ENCODE data around the gene RPS10.

Gene RPS10

DNA sequence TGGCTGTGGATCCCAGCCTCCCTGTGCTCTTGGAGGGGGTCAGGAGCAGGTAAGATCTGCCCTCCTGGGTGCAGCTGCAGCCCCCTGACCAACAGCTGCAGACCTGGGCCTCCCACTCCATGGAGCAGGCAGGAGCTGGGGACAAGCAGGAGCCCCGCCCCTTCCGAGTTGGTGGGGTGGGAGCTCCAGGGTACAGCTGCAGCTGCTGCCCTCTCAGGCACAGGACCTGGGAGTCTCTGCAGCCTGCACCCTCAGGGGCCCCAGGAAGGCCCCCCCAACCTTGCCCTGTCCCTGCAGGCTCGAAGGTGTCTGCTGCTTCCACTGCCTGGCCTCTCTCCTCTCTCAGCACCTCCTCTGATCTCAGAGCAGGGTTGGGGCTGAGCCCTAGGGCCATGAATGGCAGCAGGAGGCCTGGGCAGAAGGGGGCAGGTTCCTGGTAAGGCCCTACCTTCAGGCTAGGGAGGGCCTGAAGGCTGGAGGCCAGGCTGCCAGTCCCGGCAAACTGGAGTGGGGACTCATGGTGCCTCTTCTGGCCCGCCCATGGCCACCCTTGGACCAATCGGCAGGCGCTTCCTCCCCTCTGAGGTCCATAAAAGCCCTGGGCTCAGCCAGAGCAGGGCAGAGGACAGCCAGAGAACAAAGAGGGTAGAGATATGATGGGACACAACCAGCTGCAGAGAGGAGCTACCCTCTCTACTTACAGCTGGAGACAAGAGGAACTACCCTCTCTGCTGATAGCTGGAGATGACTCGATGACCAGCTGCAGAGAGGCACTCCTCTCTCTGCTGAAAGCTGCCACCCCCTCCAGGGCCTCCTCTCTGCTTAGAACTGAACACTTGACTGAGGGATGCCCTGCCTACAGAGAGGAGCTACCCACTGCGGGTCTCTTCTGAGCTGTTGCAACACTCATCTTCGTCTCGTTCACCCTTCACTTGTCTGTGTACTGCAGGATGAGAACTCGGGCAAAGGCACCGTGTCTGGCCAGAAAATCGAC is 32.2 kb upstream of the RPS10 start:
- Histone ChIP-seq H3K36me3 (no peaks in the 10 kb centered on the region), H3K4me1 (ENCODE audit: control insufficient read depth in 1 of 2, insufficient read depth in 1 of 2, low read depth in 1 of 2, low read length in 1 of 2) (no peaks in the 10 kb centered on the region), H3K4me3 (ENCODE audit: low read depth in 1 of 2, low read length in 1 of 2) (no peak overlapping the region), H3K9me3 (no peaks in the 10 kb centered on the region), H3K27ac (no peak overlapping the region), H3K27me3 (peaks cover 12% of the 10 kb centered on the region)
- TF ChIP-seq CTCF (IDR thresholded peaks at IDR 0.05): no peak

GRCh38 chr6:34457382-34457741 is 31.5 kb upstream of the RPS10 start:
- no peak for TF ChIP-seq CTCF (IDR thresholded peaks at IDR 0.05)
- no peak overlapping the region for H3K27ac ChIP-seq
- no peak overlapping the region for H3K4me3 ChIP-seq (ENCODE audit: low read depth in 1 of 2, low read length in 1 of 2)
- H3K9me3 ChIP-seq: no peaks in the 10 kb centered on the region
- peaks cover 6% of the 10 kb centered on the region for H3K27me3 ChIP-seq
- H3K36me3 ChIP-seq: no peaks in the 10 kb centered on the region
- no peaks in the 10 kb centered on the region for H3K4me1 ChIP-seq (ENCODE audit: control insufficient read depth in 1 of 2, insufficient read depth in 1 of 2, low read depth in 1 of 2, low read length in 1 of 2)

DNA sequence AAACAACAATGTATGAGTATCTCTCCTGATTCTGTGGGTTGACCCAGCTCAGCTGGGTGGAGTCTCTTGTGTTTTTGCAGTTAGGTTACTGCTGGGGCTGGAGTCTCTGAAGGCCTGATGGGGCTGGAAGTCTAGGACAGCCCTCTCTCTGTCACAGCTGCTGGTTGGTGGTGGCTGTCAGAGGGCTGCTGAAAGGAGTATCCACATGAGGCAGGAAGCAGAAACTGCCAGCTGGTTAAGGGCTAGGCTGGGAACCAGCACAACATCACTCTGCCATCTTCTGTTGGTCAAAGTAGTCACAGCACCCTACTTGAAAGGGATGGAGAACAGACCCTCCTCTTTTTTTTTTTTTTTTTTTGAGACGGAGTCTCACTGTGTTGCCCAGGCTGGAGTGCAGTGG is 30.0 kb upstream of the RPS10 start:
- no peak overlapping the region for H3K27ac ChIP-seq
- no peak for TF ChIP-seq CTCF (IDR thresholded peaks at IDR 0.05)
- H3K4me3 ChIP-seq (ENCODE audit: low read depth in 1 of 2, low read length in 1 of 2): no peak overlapping the region
- no peaks in the 10 kb centered on the region for H3K27me3 ChIP-seq
- H3K4me1 ChIP-seq (ENCODE audit: control insufficient read depth in 1 of 2, insufficient read depth in 1 of 2, low read depth in 1 of 2, low read length in 1 of 2): no peaks in the 10 kb centered on the region
- H3K9me3 ChIP-seq: no peaks in the 10 kb centered on the region
- H3K36me3 ChIP-seq: no peaks in the 10 kb centered on the region

DNA sequence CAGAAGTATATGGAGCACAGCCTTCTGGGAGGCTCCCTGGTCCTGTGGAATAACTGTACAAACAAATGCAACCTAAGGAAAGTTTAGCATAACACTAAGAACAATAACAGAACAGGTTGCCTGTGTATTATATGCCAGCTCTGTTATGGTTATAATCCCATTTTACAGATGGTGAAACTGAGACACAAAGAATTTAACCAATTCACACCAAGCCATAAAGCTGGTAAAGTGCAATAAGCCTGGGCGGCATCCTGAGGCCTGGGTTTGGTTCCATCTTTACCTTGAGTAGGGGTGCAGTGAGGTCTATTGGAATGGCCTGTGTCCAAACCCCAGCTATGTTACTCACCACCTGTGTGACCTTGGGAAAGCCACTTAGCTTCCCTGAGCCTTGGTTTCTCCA is 25.3 kb upstream of the RPS10 start:
- TF ChIP-seq CTCF (IDR thresholded peaks at IDR 0.05): no peak
- Histone ChIP-seq H3K9me3 (no peaks in the 10 kb centered on the region), H3K4me3 (ENCODE audit: low read depth in 1 of 2, low read length in 1 of 2) (no peak overlapping the region), H3K27me3 (no peaks in the 10 kb centered on the region), H3K36me3 (no peaks in the 10 kb centered on the region), H3K27ac (no peak overlapping the region), H3K4me1 (ENCODE audit: control insufficient read depth in 1 of 2, insufficient read depth in 1 of 2, low read depth in 1 of 2, low read length in 1 of 2) (no peaks in the 10 kb centered on the region)

DNA sequence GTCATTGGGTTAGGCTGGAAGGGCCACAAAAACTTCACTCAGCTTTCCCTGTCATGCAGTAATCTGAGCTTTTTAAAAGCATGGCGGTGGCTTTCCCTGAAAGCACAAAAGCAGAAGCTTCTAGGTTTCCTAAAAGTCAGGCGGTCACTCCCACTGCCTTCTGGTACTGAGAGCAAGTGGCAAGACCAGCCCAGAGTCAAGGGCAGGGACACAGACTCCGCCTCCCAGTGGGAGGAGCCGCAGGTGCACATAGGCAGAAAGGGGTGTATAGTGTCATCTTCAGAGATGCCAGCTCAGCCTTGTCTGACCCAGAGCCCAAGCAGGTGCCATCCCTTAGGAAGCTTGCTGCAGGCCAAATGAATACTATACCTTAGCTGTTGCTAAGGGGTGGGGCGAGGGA is 22.0 kb upstream of the RPS10 start:
- Histone ChIP-seq H3K36me3 (no peaks in the 10 kb centered on the region), H3K27me3 (no peaks in the 10 kb centered on the region), H3K27ac (no peak overlapping the region), H3K4me3 (ENCODE audit: low read depth in 1 of 2, low read length in 1 of 2) (no peak overlapping the region), H3K9me3 (no peaks in the 10 kb centered on the region), H3K4me1 (ENCODE audit: control insufficient read depth in 1 of 2, insufficient read depth in 1 of 2, low read depth in 1 of 2, low read length in 1 of 2) (no peaks in the 10 kb centered on the region)
- no peak for TF ChIP-seq CTCF (IDR thresholded peaks at IDR 0.05)

All from neutrophil (primary cell).